HepG2 (cell line): ENCODE results near the gene C1QBP. TPM values are rescaled to one million over a fixed set of nuclear protein-coding genes. Genes with fewer than 3 reads are reported as not detected.

Experiments used
- CC2D1A ChIP-seq: sonication (generic); formaldehyde crosslinking; IDR thresholded peaks from 2 replicates; pipeline ENCODE4 v1.8.1; 2023; ENCODE audit warnings: mild to moderate bottlenecking, missing genetic modification reagents
- EEA1 ChIP-seq: sonication (generic); formaldehyde crosslinking; IDR thresholded peaks from 2 replicates; pipeline ENCODE4 v1.5.1; 2020; ENCODE audit warnings: mild to moderate bottlenecking, missing genetic modification reagents, borderline replicate concordance
- FOXJ3 ChIP-seq: sonication (generic); formaldehyde crosslinking; IDR thresholded peaks from 2 replicates; pipeline ENCODE4 v1.4.0; 2020; ENCODE audit warnings: missing genetic modification reagents, mild to moderate bottlenecking, borderline replicate concordance
- GATAD1 ChIP-seq: IDR thresholded peaks from 2 replicates; pipeline ENCODE4 v1.6.1; 2016; ENCODE audit warnings: missing genetic modification reagents, missing compliant biosample characterization
- GPN1 ChIP-seq: sonication (generic); formaldehyde crosslinking; IDR thresholded peaks from 2 replicates; pipeline ENCODE4 v1.5.1; 2020; ENCODE audit warnings: missing genetic modification reagents, borderline replicate concordance
- JARID2 ChIP-seq: sonication (generic); formaldehyde crosslinking; IDR thresholded peaks from 2 replicates; pipeline ENCODE4 v1.8.1; 2023; ENCODE audit warnings: missing genetic modification reagents, inconsistent platforms; ENCODE audit not compliant: insufficient replicate concordance
- MIXL1 ChIP-seq: IDR thresholded peaks from 2 replicates; pipeline ENCODE4 v1.6.1; 2016
- NFYB ChIP-seq: sonication (generic); formaldehyde crosslinking; IDR thresholded peaks from 2 replicates; pipeline ENCODE4 v1.4.0; 2020; ENCODE audit warnings: missing genetic modification reagents
- NR3C1 ChIP-seq: sonication (generic); formaldehyde crosslinking; IDR thresholded peaks from 2 replicates; pipeline ENCODE4 v1.4.0; 2020; ENCODE audit warnings: missing genetic modification reagents
- PCBP1 ChIP-seq: fragments of 200-400 bp; formaldehyde crosslinking; IDR thresholded peaks from 2 replicates; pipeline ENCODE4 v1.6.1; 2017; ENCODE audit warnings: mild to moderate bottlenecking, low read depth, low read length, borderline replicate concordance
- POGZ ChIP-seq: sonication (generic); formaldehyde crosslinking; IDR thresholded peaks from 2 replicates; pipeline ENCODE4 v1.4.0; 2020; ENCODE audit warnings: mild to moderate bottlenecking, missing genetic modification reagents
- REL ChIP-seq: sonication (generic); formaldehyde crosslinking; conservative IDR thresholded peaks from 2 replicates; pipeline ENCODE4 v1.8.0; 2022; ENCODE audit warnings: mild to moderate bottlenecking, missing genetic modification reagents, moderate library complexity
- SMAD3 ChIP-seq: sonication (generic); formaldehyde crosslinking; IDR thresholded peaks from 2 replicates; pipeline ENCODE4 v1.4.0; 2020; ENCODE audit warnings: missing genetic modification reagents
- SOX5 ChIP-seq: IDR thresholded peaks from 2 replicates; pipeline ENCODE4 v1.6.1; 2016; ENCODE audit warnings: borderline replicate concordance
- TBP ChIP-seq: sonication (generic); formaldehyde crosslinking; IDR thresholded peaks from 2 replicates; pipeline ENCODE4 v1.5.0; 2020; ENCODE audit warnings: missing genetic modification reagents
- TP53 ChIP-seq: sonication (generic); formaldehyde crosslinking; conservative IDR thresholded peaks from 2 replicates; pipeline ENCODE4 v1.4.0; 2020; ENCODE audit warnings: missing genetic modification reagents
- XRCC5 ChIP-seq: fragments of 200-400 bp; formaldehyde crosslinking; optimal IDR thresholded peaks from 2 replicates; pipeline ENCODE3; 2017; ENCODE audit warnings: mild to moderate bottlenecking, low read length
- ZNF24 ChIP-seq: fragments of 450-650 bp; IDR thresholded peaks from 2 replicates; pipeline ENCODE4 v1.6.1; 2017; ENCODE audit warnings: antibody characterized with exemption, mild to moderate bottlenecking
- ZNF282 ChIP-seq: fragments of 450-650 bp; IDR thresholded peaks from 2 replicates; pipeline ENCODE4 v1.6.1; 2018; ENCODE audit not compliant: partially characterized antibody
- ZNF337 ChIP-seq: sonication (generic); formaldehyde crosslinking; IDR thresholded peaks from 2 replicates; pipeline ENCODE4 v1.5.1; 2020; ENCODE audit warnings: missing genetic modification reagents, low read depth, mild to moderate bottlenecking, borderline replicate concordance
- ZNF350 ChIP-seq: sonication (generic); formaldehyde crosslinking; IDR thresholded peaks from 2 replicates; pipeline ENCODE4 v1.4.0; 2020; ENCODE audit warnings: mild to moderate bottlenecking, low read depth, missing genetic modification reagents, borderline replicate concordance
- ZNF430 ChIP-seq: sonication (generic); formaldehyde crosslinking; IDR thresholded peaks from 2 replicates; pipeline ENCODE4 v1.9.0; 2021; ENCODE audit warnings: mild to moderate bottlenecking, missing genetic modification reagents
- ZNF569 ChIP-seq: sonication (generic); formaldehyde crosslinking; IDR thresholded peaks from 2 replicates; pipeline ENCODE4 v1.5.0; 2020; ENCODE audit warnings: mild to moderate bottlenecking, missing genetic modification reagents, moderate library complexity, borderline replicate concordance
- ZNF737 ChIP-seq: sonication (generic); formaldehyde crosslinking; IDR thresholded peaks from 2 replicates; pipeline ENCODE4 v1.5.0; 2020; ENCODE audit warnings: missing genetic modification reagents, mild to moderate bottlenecking, borderline replicate concordance
- ZNF782 ChIP-seq: sonication (generic); formaldehyde crosslinking; IDR thresholded peaks from 2 replicates; pipeline ENCODE4 v1.4.0; 2020; ENCODE audit warnings: missing genetic modification reagents, mild to moderate bottlenecking, borderline replicate concordance
- ZSCAN29 ChIP-seq: sonication (generic); formaldehyde crosslinking; conservative IDR thresholded peaks from 2 replicates; pipeline ENCODE4 v1.4.0; 2020; ENCODE audit warnings: mild to moderate bottlenecking, missing genetic modification reagents
- polyA plus RNA-seq, 8 experiments: library from polyadenylated mRNA; depleted of rRNA in 3 of 8; stranded (reverse) in 7 of 8; unstranded in 1 of 8; fragments of >200 nt; fragmentation: Illumina TruSeq in 4 of 8; extraction: Trizol in 4 of 8; gene quantifications; 2 replicates each; pipeline versions ENCODE4 v1.2.1 to v1.2.3, GENCODE V29; 2011 to 2016; ENCODE audit warnings: low read depth in 4 of 8, missing spikeins in 1 of 8, mixed read lengths in 1 of 8; ENCODE audit not compliant: insufficient read depth in 1 of 8
- total RNA-seq, 5 experiments: library from RNA; depleted of rRNA; stranded (reverse); fragments of >200 nt; fragmentation: Illumina TruSeq; extraction: Trizol; gene quantifications; 2 replicates each; pipeline ENCODE4 v1.2.3, GENCODE V29; 2016; ENCODE audit warnings: low read depth in 1 of 5
- TF ChIP-seq, protein P1 (sequence below): sonication (generic); formaldehyde crosslinking; IDR thresholded peaks from 2 replicates; pipeline ENCODE4 v1.5.0; 2020; ENCODE audit warnings: mild to moderate bottlenecking, missing genetic modification reagents, borderline replicate concordance
- TF ChIP-seq, protein P2 (sequence below): IDR thresholded peaks from 2 replicates; pipeline ENCODE4 v1.6.1; 2016
- TF ChIP-seq, protein P3 (sequence below): sonication (generic); formaldehyde crosslinking; IDR thresholded peaks from 2 replicates; pipeline ENCODE4 v1.4.0; 2020; ENCODE audit warnings: mild to moderate bottlenecking, missing genetic modification reagents

The C1QBP gene
- total and polyA plus RNA-seq, 2 of the 13 experiments (the other 11 are each of a cell fraction or from before 2014, with no cell fraction given) = 219 to 680 TPM

DNA sequence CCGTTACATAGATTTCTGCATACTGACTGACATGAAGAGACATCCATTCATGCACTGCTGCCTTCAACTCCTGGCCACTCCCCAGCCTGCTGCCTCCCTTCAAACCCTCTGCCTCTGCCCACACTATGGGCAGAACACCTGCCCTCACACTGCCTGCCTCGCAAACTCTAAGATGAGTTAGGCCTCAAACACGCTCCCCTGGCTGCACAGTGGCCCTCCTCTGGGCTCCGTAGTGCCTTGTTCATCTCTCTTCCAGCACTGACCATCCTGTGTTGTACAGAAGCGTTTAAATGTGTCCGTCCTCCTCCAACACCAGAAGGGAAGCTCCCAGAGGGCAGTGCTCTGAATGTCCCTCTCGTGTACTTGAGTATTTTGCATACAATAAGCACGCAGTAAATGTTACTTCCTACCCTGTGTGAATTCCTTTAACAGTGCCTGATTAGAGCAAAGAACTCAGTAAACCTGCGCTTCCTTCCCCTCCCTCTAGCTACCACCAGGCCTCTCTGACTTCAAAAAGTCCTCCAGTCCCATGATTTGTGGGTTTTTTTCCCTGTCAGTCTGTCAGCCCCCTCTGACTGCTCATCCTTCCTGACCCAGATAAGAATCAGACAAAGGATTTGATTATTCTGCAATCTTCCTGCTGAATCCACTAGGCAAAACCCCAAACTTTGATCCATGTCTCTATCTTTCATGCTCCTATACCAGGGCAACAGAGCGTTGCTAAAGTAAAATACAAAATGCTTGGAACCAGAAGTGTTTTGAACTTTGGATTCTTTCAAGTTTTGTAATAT, 26.0 kb upstream of the C1QBP start (continued):
- no peak for TF ChIP-seq ZNF737 (CRISPR knock-in tag)
- no peak for TF ChIP-seq PCBP1
- TF ChIP-seq, protein P1, sequence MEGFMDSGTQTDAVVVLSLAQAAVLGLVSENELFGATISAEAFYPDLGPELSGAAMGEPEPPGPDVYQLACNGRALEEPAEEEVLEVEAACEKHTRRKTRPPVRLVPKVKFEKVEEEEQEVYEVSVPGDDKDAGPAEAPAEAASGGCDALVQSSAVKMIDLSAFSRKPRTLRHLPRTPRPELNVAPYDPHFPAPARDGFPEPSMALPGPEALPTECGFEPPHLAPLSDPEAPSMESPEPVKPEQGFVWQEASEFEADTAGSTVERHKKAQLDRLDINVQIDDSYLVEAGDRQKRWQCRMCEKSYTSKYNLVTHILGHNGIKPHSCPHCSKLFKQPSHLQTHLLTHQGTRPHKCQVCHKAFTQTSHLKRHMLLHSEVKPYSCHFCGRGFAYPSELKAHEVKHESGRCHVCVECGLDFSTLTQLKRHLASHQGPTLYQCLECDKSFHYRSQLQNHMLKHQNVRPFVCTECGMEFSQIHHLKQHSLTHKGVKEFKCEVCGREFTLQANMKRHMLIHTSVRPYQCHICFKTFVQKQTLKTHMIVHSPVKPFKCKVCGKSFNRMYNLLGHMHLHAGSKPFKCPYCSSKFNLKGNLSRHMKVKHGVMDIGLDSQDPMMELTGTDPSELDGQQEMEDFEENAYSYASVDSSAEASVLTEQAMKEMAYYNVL = peak; percentile 81
- TF ChIP-seq ZNF282 = no peak
- no peak for TF ChIP-seq EEA1
- no peak for TF ChIP-seq TBP (CRISPR knock-in tag)
- peak; percentile 79 for TF ChIP-seq SOX5 (CRISPR knock-in tag)
- TF ChIP-seq SMAD3 (CRISPR knock-in tag) = no peak
- TF ChIP-seq, protein P2, sequence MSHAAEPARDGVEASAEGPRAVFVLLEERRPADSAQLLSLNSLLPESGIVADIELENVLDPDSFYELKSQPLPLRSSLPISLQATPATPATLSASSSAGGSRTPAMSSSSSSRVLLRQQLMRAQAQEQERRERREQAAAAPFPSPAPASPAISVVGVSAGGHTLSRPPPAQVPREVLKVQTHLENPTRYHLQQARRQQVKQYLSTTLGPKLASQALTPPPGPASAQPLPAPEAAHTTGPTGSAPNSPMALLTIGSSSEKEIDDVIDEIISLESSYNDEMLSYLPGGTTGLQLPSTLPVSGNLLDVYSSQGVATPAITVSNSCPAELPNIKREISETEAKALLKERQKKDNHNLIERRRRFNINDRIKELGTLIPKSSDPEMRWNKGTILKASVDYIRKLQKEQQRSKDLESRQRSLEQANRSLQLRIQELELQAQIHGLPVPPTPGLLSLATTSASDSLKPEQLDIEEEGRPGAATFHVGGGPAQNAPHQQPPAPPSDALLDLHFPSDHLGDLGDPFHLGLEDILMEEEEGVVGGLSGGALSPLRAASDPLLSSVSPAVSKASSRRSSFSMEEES (CRISPR knock-in tag) = peak; percentile 89
- TF ChIP-seq NFYB (CRISPR knock-in tag) = no peak
- TF ChIP-seq ZNF782 (CRISPR knock-in tag) = no peak
- no peak for TF ChIP-seq ZSCAN29
- no peak for TF ChIP-seq TP53 (CRISPR knock-in tag)
- TF ChIP-seq, protein P3, sequence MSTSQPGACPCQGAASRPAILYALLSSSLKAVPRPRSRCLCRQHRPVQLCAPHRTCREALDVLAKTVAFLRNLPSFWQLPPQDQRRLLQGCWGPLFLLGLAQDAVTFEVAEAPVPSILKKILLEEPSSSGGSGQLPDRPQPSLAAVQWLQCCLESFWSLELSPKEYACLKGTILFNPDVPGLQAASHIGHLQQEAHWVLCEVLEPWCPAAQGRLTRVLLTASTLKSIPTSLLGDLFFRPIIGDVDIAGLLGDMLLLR (CRISPR knock-in tag) = no peak
- TF ChIP-seq CC2D1A (CRISPR knock-in tag) = no peak
- TF ChIP-seq GATAD1 (CRISPR knock-in tag) = no peak
- TF ChIP-seq ZNF24 = no peak
- peak; percentile 31; the same call in 1 of the 2 replicates for TF ChIP-seq FOXJ3 (CRISPR knock-in tag)
- no peak for TF ChIP-seq ZNF337 (CRISPR knock-in tag)
- no peak for TF ChIP-seq GPN1
- TF ChIP-seq REL (CRISPR knock-in tag) = no peak
- TF ChIP-seq MIXL1 (CRISPR knock-in tag) = no peak; the same call in 1 of the 2 replicates
- TF ChIP-seq NR3C1 = no peak
- TF ChIP-seq ZNF350 = no peak
- no peak for TF ChIP-seq XRCC5
- no peak for TF ChIP-seq ZNF569 (CRISPR knock-in tag)
- TF ChIP-seq POGZ = no peak
- TF ChIP-seq ZNF430 (CRISPR knock-in tag) = no peak
- TF ChIP-seq JARID2 = no peak
